ENCODE measurements around the gene NOXA1. TPM values are rescaled to one million over a fixed set of nuclear protein-coding genes. Genes with fewer than 3 reads are reported as not detected.

Gene NOXA1
- total and polyA plus RNA-seq, 2 of the 8 experiments (the other 6 are each of a cell fraction or from before 2014, with no cell fraction given): 0.34 to 0.91 TPM

GRCh38 chr9:137478613-137478961, 55.4 kb downstream of the NOXA1 start (continued):
- TF ChIP-seq CHD7 (IDR thresholded peaks at IDR 0.05; ENCODE audit: insufficient replicate concordance, low read length) (no peak), EGR1 (IDR thresholded peaks at IDR 0.05; ENCODE audit: borderline replicate concordance, low read depth, low read length) (no peak), PHF8 (conservative IDR thresholded peaks at IDR 0.05; ENCODE audit: low read depth, low read length) (no peak), MAFK (IDR thresholded peaks at IDR 0.05; ENCODE audit: low read depth, low read length) (no peak), SAP30 (IDR thresholded peaks at IDR 0.05; ENCODE audit: insufficient read depth, insufficient replicate concordance, low read length) (no peak), KDM5A (IDR thresholded peaks at IDR 0.05; ENCODE audit: low read length) (no peak), CHD1 (IDR thresholded peaks at IDR 0.05; ENCODE audit: low read depth, low read length) (no peak), CHD2 (IDR thresholded peaks at IDR 0.05; ENCODE audit: low read length) (no peak), HDAC2 (IDR thresholded peaks at IDR 0.05; ENCODE audit: borderline replicate concordance in 1 of 2, low read depth in 2 of 2, low read length in 2 of 2) (no peak), RAD21 (IDR thresholded peaks at IDR 0.05 in 1 of 2, conservative IDR thresholded peaks at IDR 0.05 in 1 of 2; ENCODE audit: low read depth in 2 of 2, low read length in 2 of 2) (no peak), NRF1 (IDR thresholded peaks at IDR 0.05; ENCODE audit: low read depth, low read length) (no peak), TEAD4 (IDR thresholded peaks at IDR 0.05; ENCODE audit: low read depth, low read length) (no peak)
